Endodermal cell (in vitro differentiated cells): ENCODE results near the gene LSAMP. TPM values are rescaled to one million over a fixed set of nuclear protein-coding genes. Genes with fewer than 3 reads are reported as not detected.

Source experiments
- DNase-seq: peaks from one replicate; pipeline ENCODE4 v3.0.0-alpha.2; 2017
- H3K27ac ChIP-seq: 2 replicates; pipeline ENCODE4 v1.5.1; 2013; ENCODE audit warnings: mild to moderate bottlenecking, low read depth, low read length, moderate library complexity
- H3K27me3 ChIP-seq: 2 replicates; pipeline ENCODE4 v1.6.1; 2013; ENCODE audit warnings: mild to moderate bottlenecking, low read length, moderate library complexity; ENCODE audit not compliant: insufficient read depth, control insufficient read depth, poor library complexity, severe bottlenecking
- H3K36me3 ChIP-seq: 2 replicates; pipeline ENCODE4 v1.7.0; 2013; ENCODE audit warnings: mild to moderate bottlenecking, low read length, moderate library complexity; ENCODE audit not compliant: control insufficient read depth, insufficient read depth
- H3K4me1 ChIP-seq: one replicate; pipeline ENCODE4 v1.7.0; 2013; ENCODE audit warnings: low read length; ENCODE audit not compliant: control insufficient read depth, insufficient read depth
- H3K4me3 ChIP-seq: 2 replicates; pipeline ENCODE4 v1.5.1; 2013; ENCODE audit warnings: mild to moderate bottlenecking, low read length, moderate library complexity
- H3K9ac ChIP-seq: 2 replicates; pipeline ENCODE4 v1.6.1; 2013; ENCODE audit warnings: mild to moderate bottlenecking, low read length, moderate library complexity; ENCODE audit not compliant: poor library complexity, severe bottlenecking; ENCODE audit errors: extremely low read depth
- H3K9me3 ChIP-seq: 2 replicates; pipeline ENCODE4 v1.6.1; 2013; ENCODE audit warnings: mild to moderate bottlenecking, low read length, moderate library complexity; ENCODE audit not compliant: control insufficient read depth
- H3K27ac Mint-ChIP-seq: 2 replicates; pipeline ENCODE4 v1.8.0; 2020; ENCODE audit warnings: mixed read lengths
- H3K27me3 Mint-ChIP-seq: 2 replicates; pipeline ENCODE4 v1.8.0; 2021; ENCODE audit warnings: mild to moderate bottlenecking, mixed read lengths; ENCODE audit not compliant: insufficient read depth
- H3K36me3 Mint-ChIP-seq: 2 replicates; pipeline ENCODE4 v1.8.0; 2020; ENCODE audit warnings: low read depth, mixed read lengths
- H3K4me1 Mint-ChIP-seq: 2 replicates; pipeline ENCODE4 v1.8.0; 2020; ENCODE audit warnings: mixed read lengths
- H3K4me3 Mint-ChIP-seq: 2 replicates; pipeline ENCODE4 v1.8.0; 2020; ENCODE audit warnings: mild to moderate bottlenecking, moderate library complexity, mixed read lengths
- H3K9me3 Mint-ChIP-seq: 2 replicates; pipeline ENCODE4 v1.8.0; 2020; ENCODE audit warnings: mild to moderate bottlenecking, mixed read lengths
- CTCF ChIP-seq: fragments of 200-600 bp; sonication (generic); conservative IDR thresholded peaks from 2 replicates; pipeline ENCODE4 v1.5.0; 2021; ENCODE audit warnings: antibody characterized with exemption, mild to moderate bottlenecking
- WGBS, 2 experiments: methylation state at CpG; one replicate each; pipeline versions ENCODE4 v1.1.5 to v1.1.7; 2013; ENCODE audit warnings: missing lambda C conversion rate in 2 of 2, mixed read lengths in 1 of 2; ENCODE audit not compliant: insufficient coverage in 1 of 2, insufficient read length in 1 of 2; 5-methylcytosine and 5-hydroxymethylcytosine counted together
- total RNA-seq, 2 donors: library from RNA; stranded (reverse); fragmentation: NEBNext Ultra II Directional in 1 of 2; extraction: Animal tissue kit (Norgen Biotek cat#: 25700) in 1 of 2; gene quantifications; 2 replicates in 1 of 2; 3 replicates in 1 of 2; pipeline ENCODE4 v1.2.1, GENCODE V29; 2021

Gene LSAMP
- total RNA-seq, 2 donors from 2014 or later: 4.4 to 10.2 TPM

GRCh38 chr3:116338713-116339112 is 106.6 kb downstream of the LSAMP start:
- DNase-seq: peak; percentile 60
- H3K9me3 Mint-ChIP-seq: no peaks in the 10 kb centered on the region
- Histone ChIP-seq H3K4me3 (no peak overlapping the region), H3K27ac (no peak overlapping the region), H3K4me1 (peaks cover 12% of the 10 kb centered on the region), H3K27me3 (no peaks in the 10 kb centered on the region), H3K9ac (no peak overlapping the region), H3K36me3 (no peaks in the 10 kb centered on the region), H3K9me3 (no peaks in the 10 kb centered on the region)
- 35 to 49% methylated on average over 3 of the region's 3 CpGs for WGBS, 2 experiments
- TF ChIP-seq CTCF: no peak
- peaks cover 24% of the 10 kb centered on the region for H3K4me1 Mint-ChIP-seq
- no peak overlapping the region for H3K27ac Mint-ChIP-seq
- no peaks in the 10 kb centered on the region for H3K36me3 Mint-ChIP-seq
- no peaks in the 10 kb centered on the region for H3K27me3 Mint-ChIP-seq
- H3K4me3 Mint-ChIP-seq: no peak overlapping the region

GRCh38 chr3:116337229-116337628 is 108.1 kb downstream of the LSAMP start:
- no peak overlapping the region for H3K4me3 Mint-ChIP-seq
- Histone ChIP-seq H3K36me3 (no peaks in the 10 kb centered on the region), H3K9ac (no peak overlapping the region), H3K27ac (no peak overlapping the region), H3K27me3 (no peaks in the 10 kb centered on the region), H3K9me3 (no peaks in the 10 kb centered on the region), H3K4me3 (no peak overlapping the region), H3K4me1 (peaks cover 10% of the 10 kb centered on the region)
- no peak for DNase-seq
- H3K9me3 Mint-ChIP-seq: no peaks in the 10 kb centered on the region
- TF ChIP-seq CTCF: peak; percentile 34
- 80 to 83% methylated on average over 1 of the region's 1 CpG for WGBS, 2 experiments
- no peaks in the 10 kb centered on the region for H3K36me3 Mint-ChIP-seq
- no peak overlapping the region for H3K27ac Mint-ChIP-seq
- peaks cover 24% of the 10 kb centered on the region for H3K4me1 Mint-ChIP-seq
- no peaks in the 10 kb centered on the region for H3K27me3 Mint-ChIP-seq

- no peaks in the 10 kb centered on the region for H3K27me3 ChIP-seq
- Mint-ChIP-seq H3K9me3 (no peaks in the 10 kb centered on the region), H3K36me3 (no peaks in the 10 kb centered on the region), H3K27me3 (no peaks in the 10 kb centered on the region), H3K4me1 (peaks cover 8% of the 10 kb centered on the region), H3K4me3 (no peak overlapping the region), H3K27ac (no peak overlapping the region)
- TF ChIP-seq CTCF: no peak
- H3K9ac ChIP-seq: no peak overlapping the region
- no peaks in the 10 kb centered on the region for H3K9me3 ChIP-seq
- WGBS, 2 experiments: 93% methylated on average over 1 of the region's 1 CpG; no CpG with 5 or more reads in 1 of the 2 experiments
- DNase-seq: no peak
- H3K4me1 ChIP-seq: peaks cover 7% of the 10 kb centered on the region
- H3K4me3 ChIP-seq: no peak overlapping the region
- no peak overlapping the region for H3K27ac ChIP-seq
- H3K36me3 ChIP-seq: no peaks in the 10 kb centered on the region
These were observed 113.9 kb downstream of the LSAMP start for GRCh38 chr3:116331380-116331779.
